ENCODE data around the gene DYNLT2B.

Gene DYNLT2B

DNA sequence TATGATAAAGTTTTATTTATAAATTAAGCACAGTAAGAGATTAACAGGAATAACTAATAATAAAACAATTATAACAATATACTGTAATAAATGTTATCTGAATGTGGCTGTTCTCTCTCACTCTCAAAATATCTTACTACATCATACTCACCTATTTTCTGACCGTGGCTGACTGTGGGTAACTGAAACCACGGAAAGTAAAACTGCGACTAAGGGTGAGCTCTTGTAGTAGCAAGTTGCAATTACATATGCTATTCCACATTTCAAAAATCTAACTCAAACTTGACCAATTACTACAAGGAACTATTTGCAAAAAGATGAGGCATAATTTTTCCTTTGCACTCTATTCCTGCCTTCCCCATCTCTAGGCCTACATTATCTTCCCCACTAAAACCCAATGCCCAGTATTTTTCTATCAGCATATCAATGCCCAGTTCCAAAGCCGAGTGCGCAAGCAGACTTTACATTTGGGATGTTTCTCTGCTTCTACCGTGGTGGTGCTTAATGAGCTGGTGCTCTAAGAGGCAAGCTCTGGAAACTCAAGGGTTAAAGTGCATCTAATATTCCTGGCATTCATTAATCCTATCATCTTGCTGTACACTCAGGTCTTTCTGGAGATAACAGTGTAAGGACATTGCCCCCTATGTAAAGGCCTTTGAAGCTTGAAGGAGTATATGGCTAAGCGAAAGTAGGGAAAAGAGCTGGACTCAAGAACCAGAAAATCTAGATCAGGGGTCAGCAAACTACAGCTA lies 37.2 kb downstream of the DYNLT2B start:
- H3K27ac ChIP-seq = no peak overlapping the region
- no peak for TF ChIP-seq ZFX (IDR thresholded peaks at IDR 0.05)
- TF ChIP-seq, protein P1, sequence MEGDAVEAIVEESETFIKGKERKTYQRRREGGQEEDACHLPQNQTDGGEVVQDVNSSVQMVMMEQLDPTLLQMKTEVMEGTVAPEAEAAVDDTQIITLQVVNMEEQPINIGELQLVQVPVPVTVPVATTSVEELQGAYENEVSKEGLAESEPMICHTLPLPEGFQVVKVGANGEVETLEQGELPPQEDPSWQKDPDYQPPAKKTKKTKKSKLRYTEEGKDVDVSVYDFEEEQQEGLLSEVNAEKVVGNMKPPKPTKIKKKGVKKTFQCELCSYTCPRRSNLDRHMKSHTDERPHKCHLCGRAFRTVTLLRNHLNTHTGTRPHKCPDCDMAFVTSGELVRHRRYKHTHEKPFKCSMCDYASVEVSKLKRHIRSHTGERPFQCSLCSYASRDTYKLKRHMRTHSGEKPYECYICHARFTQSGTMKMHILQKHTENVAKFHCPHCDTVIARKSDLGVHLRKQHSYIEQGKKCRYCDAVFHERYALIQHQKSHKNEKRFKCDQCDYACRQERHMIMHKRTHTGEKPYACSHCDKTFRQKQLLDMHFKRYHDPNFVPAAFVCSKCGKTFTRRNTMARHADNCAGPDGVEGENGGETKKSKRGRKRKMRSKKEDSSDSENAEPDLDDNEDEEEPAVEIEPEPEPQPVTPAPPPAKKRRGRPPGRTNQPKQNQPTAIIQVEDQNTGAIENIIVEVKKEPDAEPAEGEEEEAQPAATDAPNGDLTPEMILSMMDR (conservative IDR thresholded peaks at IDR 0.05) = no peak

DNA sequence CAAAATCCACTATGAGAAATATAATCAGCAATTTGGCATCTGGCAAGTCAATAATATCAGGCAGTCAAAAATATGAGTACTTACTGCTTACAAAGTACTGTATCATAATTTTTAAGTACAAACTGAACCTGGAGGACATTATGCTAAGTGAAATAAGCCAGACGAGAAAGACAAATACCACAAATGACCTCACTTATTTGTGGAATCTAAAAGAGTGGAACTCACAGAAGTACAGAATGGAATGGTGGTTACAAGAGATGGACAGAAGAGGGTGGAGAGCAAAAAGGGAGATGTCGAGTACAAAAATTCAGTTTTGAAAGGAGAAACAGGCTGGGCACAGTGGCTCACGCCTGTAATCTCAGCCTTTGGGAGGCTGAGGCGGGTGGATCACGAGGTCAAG lies 42.9 kb downstream of the DYNLT2B start:
- TF ChIP-seq, protein P1 (conservative IDR thresholded peaks at IDR 0.05) = no peak
- TF ChIP-seq ZFX (IDR thresholded peaks at IDR 0.05) = no peak
- no peak overlapping the region for H3K27ac ChIP-seq

DNA sequence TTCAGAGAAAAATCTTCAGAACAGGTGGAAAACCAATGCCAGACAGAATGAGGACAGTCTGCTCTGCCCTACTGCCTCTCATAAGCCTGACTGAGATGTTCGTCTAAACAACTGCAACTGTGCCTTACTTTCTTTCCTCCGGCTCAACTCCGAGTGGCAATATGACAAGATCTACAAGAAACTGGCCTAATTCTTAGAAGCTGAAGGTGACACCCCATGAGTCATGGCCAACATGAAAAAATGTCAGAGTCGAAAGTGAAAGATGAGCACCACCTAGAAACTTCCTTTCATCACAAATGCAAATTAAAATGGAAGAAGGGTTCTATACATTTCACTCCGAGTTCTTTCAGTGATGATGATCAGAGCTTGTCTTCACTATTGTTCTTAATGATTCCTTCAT lies 43.5 kb downstream of the DYNLT2B start:
- no peak overlapping the region for H3K27ac ChIP-seq

DNA sequence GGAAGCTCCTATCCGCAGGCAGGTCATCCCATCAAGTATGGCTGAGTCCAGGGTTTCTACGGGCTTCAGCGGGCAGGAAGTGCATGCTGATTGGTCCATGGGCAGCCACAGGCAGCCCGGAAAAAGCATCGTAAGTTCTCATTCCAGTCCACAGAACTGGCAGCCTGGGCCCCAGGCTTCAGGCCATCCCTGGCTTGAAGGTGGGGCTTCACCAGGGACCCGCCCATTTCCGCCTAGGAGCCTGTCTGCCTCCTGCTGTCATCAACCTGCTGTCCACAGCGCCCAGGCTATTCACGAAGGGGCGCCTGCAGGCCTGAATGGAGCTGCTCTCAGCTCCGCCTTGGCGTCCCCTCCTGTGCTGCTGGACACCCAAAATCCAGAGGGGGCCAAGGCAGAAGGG lies 44.4 kb downstream of the DYNLT2B start:
- TF ChIP-seq ZFX (IDR thresholded peaks at IDR 0.05) = no peak
- no peak overlapping the region for H3K27ac ChIP-seq

More for the DNA sequence above, 43.5 kb downstream of the DYNLT2B start:
- TF ChIP-seq, protein P1 (conservative IDR thresholded peaks at IDR 0.05) = no peak
- TF ChIP-seq ZFX (IDR thresholded peaks at IDR 0.05) = no peak

DNA sequence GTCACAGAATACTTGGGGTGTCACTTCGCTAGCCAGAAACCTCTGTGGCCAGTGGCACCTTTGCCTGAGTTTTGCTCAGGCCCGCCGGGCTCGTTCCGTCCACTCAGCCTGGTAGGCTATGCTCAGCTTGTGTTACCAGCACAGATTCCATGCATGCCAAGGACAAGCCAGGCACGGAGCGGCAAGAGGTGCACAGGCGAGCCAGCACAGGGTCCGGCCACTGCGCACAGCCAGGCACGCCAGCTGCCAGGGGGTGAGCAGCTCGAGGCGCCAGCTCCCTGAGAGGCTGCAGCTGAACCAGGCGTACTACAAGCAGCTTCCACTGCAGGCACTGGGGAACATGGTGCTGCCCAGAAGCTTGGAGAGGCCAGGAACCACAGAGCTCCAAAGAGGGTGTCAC lies 45.2 kb downstream of the DYNLT2B start:
- TF ChIP-seq ZFX (IDR thresholded peaks at IDR 0.05) = no peak
- TF ChIP-seq, protein P1 (conservative IDR thresholded peaks at IDR 0.05) = no peak

DNA sequence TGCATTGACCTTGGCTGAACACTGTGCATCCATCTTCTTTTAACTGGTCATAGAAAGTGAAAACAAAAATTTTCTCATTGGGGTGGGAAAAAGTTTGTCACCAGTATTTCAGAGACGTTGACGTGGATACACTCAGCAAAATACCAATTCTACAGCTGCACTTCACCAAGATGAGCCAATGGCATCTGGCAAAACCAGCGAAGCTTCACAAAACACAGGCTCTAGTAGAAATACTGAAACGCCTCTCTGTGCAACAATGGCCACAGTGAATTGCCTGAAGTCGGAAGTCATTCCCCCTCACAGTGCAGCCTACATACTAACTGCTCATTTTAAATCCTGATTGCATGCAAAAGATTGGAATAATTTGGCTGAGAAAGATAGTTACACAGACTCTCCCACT lies 47.5 kb downstream of the DYNLT2B start:
- no peak overlapping the region for H3K27ac ChIP-seq
- no peak for TF ChIP-seq ZFX (IDR thresholded peaks at IDR 0.05)
- TF ChIP-seq, protein P1 (conservative IDR thresholded peaks at IDR 0.05) = no peak

More for the DNA sequence above, 45.2 kb downstream of the DYNLT2B start:
- H3K27ac ChIP-seq = no peak overlapping the region

DNA sequence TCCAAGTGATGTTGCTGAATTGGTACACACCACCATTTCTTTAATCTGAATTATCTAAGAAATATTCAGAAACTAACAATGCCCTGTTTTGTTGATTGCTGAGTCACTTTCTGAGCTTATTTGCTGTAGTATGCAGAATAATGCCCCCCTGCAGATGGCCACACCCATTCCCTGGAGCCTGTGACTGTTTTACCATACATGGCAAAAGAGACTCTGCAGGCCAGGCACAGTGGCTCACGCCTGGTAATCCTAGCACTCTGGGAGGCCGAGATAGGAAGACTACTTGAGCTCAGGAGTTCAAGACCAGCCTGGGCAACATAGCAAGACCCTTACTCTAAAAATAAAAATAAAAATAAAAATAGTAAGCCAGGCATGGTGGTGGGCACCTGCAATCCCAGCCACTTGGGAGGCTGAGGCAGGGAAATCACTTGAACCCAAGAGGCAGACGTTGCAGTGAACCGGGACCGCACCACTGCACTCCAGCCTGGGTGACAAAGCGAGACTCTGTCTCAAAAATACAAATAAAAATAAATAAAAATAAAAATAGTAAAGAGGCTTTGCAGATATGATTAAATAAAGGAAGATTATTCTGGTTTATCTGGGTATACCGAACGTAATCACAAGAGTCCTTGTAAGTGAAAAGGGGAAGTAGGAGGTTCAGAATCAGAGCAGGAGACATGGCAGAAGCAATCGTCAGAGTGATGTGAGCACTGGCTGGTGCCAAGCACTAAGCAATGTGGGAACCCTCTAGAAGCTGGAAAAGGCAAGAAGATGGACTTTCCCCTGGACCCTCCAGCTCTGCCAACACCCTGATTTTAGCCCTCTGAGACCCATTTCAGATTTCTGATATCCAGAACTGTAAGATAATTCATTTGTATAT lies 49.5 kb downstream of the DYNLT2B start:
- no peak overlapping the region for H3K27ac ChIP-seq
- TF ChIP-seq ZFX (IDR thresholded peaks at IDR 0.05) = no peak
- TF ChIP-seq, protein P1 (conservative IDR thresholded peaks at IDR 0.05) = no peak

Measured in C4-2B (cell line).